GM19023 (cell line): ENCODE measurements around the gene AMFR.

Source experiments
- ATAC-seq: cut with Tn5 transposase; IDR thresholded peaks from one replicate; pipeline ENCODE4 v1.9.1; 2021; ENCODE audit warnings: mild to moderate bottlenecking, moderate library complexity; ENCODE audit not compliant: unreplicated experiment

Gene AMFR

GRCh38 chr16:56314244-56314850 lies 111.0 kb downstream of the AMFR start:
- ATAC-seq, result no peak

DNA sequence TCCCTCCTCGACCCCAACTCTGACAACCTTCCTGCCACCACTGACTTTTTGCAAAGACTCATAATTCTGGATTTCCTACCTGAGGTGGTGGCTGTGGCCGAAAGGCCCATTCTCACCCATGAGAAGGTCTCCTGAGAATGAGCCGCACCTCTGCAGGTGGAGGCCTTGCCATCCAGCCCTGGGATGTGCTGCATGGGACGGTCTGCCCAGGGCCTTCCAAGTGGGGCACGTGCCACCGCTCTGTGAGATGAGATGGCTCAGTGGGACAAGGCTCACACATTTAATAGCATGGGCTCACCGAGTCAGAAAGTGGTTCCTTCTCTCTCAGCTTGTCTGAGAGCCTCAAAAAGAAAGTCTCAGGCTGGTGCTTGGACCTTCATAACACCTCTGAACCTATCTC lies 112.8 kb downstream of the AMFR start:
- ATAC-seq, result no peak

DNA sequence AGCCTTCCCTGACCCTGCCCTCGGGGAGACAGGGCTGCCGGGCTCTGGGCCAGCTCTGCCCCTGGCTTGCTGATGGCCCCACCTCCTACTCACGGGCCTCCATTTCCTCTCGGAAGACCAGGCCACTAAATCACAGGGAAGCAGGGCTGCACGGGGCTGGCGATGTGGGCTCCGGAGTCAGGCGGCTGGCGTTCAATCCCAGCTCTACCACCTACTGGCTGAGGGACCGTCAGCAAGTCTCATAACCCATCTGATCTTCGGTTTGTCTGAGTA lies 113.4 kb downstream of the AMFR start:
- no peak for ATAC-seq
